Ascending aorta (tissue), 2 donors: Measurements from ENCODE around the gene ALG12. TPM values are rescaled to one million over a fixed set of nuclear protein-coding genes. Genes with fewer than 3 reads are reported as not detected.

ENCODE experiments used
- DNase-seq, 2 donors: peaks; one replicate each; pipeline ENCODE4 v3.0.0-alpha.2; 2019; ENCODE audit warnings: low spot score in 2 of 2
- H3K27ac ChIP-seq, 2 donors: fragments of 200-600 bp; sonication (generic); one replicate each; pipeline ENCODE4 v1.5.1; 2016 to 2017; ENCODE audit warnings: mild to moderate bottlenecking in 1 of 2
- H3K27me3 ChIP-seq: fragments of 200-600 bp; sonication (generic); one replicate; pipeline ENCODE4 v1.5.1; 2017
- H3K36me3 ChIP-seq, 2 donors: fragments of 200-600 bp; sonication (generic); one replicate each; pipeline ENCODE4 v1.5.1; 2016
- H3K4me1 ChIP-seq, 2 donors: fragments of 200-600 bp; sonication (generic); one replicate each; pipeline ENCODE4 v1.5.1; 2016 to 2017; ENCODE audit warnings: mild to moderate bottlenecking in 1 of 2
- H3K4me3 ChIP-seq, 2 donors: fragments of 200-600 bp; sonication (generic); one replicate each; pipeline ENCODE4 v1.5.1; 2016 to 2017; ENCODE audit warnings: mild to moderate bottlenecking in 1 of 2
- H3K9me3 ChIP-seq, 2 donors: fragments of 200-600 bp; sonication (generic); one replicate each; pipeline ENCODE4 v1.5.1; 2016
- CTCF ChIP-seq, 3 experiments: fragments of 200-600 bp in 2 of 3; fragments of 450-650 bp in 1 of 3; sonication (generic) in 2 of 3; IDR thresholded peaks; one replicate each; pipeline ENCODE4 v1.5.1; 2016 to 2019; ENCODE audit warnings: antibody characterized with exemption in 3 of 3, mild to moderate bottlenecking in 1 of 3, moderate library complexity in 1 of 3
- intact Hi-C: fragments of 100-400 bp; cut with DNase I; formaldehyde crosslinking; loops from one replicate; pipeline ENCODE4 v1.15.1; 2023
- total RNA-seq: library from RNA; depleted of rRNA; stranded (reverse); fragments of >200 nt; gene quantifications from one replicate; pipeline ENCODE4 v1.1.0, GENCODE V29; 2016

ALG12 gene
- total RNA-seq, 1 donor from 2014 or later = 6.9 TPM

- peak overlapping the region; percentile 69 to 85 for H3K27ac ChIP-seq
- H3K4me1 ChIP-seq = peaks cover 2 to 38% of the 10 kb centered on the region in 2 donors
- no peaks in the 10 kb centered on the region for H3K9me3 ChIP-seq
- H3K4me3 ChIP-seq = no peak overlapping the region
- peak; percentile 8 to 63 for DNase-seq
- intact Hi-C loops = loop anchor here (10.0 kb wide), 1 partner anchor 539 kb away; the partner anchor contains the start of genes LMF2 and NCAPH2
- H3K27me3 ChIP-seq = no peaks in the 10 kb centered on the region
- no peak for TF ChIP-seq CTCF (IDR thresholded peaks at IDR 0.05)
- peaks cover 18 to 22% of the 10 kb centered on the region in 2 donors for H3K36me3 ChIP-seq
Measured at GRCh38 chr22:49965091-49966040, 47.1 kb upstream of the ALG12 start.

GRCh38 chr22:49964136-49965090 is 46.2 kb upstream of the ALG12 start:
- peak overlapping the region in 1 of 2 donors; percentile 0 for H3K4me3 ChIP-seq
- H3K4me1 ChIP-seq = peaks cover 0 to 40% of the 10 kb centered on the region in 2 donors
- DNase-seq = peak; percentile 8 to 60
- peaks cover 18 to 22% of the 10 kb centered on the region in 2 donors for H3K36me3 ChIP-seq
- H3K27me3 ChIP-seq = no peaks in the 10 kb centered on the region
- TF ChIP-seq CTCF (IDR thresholded peaks at IDR 0.05) = no peak
- intact Hi-C loops = loop anchor here (5.0 to 10.0 kb wide), 2 partner anchors 223 to 540 kb away; partner anchors contain the start of genes LMF2, NCAPH2 and TRABD
- no peaks in the 10 kb centered on the region for H3K9me3 ChIP-seq
- peak overlapping the region in 1 of 2 donors; percentile 96 for H3K27ac ChIP-seq

- no peaks in the 10 kb centered on the region for H3K9me3 ChIP-seq
- H3K27me3 ChIP-seq = no peaks in the 10 kb centered on the region
- H3K36me3 ChIP-seq = peaks cover 18 to 22% of the 10 kb centered on the region in 2 donors
- peak overlapping the region; percentile 88 to 96 for H3K27ac ChIP-seq
- peaks cover 0 to 40% of the 10 kb centered on the region in 2 donors for H3K4me1 ChIP-seq
- no peak for TF ChIP-seq CTCF (IDR thresholded peaks at IDR 0.05)
- intact Hi-C loops = loop anchor here (5.0 to 10.0 kb wide), 2 partner anchors 224 to 541 kb away; partner anchors contain the start of genes LMF2, NCAPH2 and TRABD
- peak overlapping the region; percentile 85 to 89 for H3K4me3 ChIP-seq
- DNase-seq = peak in 1 of 2 donors; percentile 5
Measured at GRCh38 chr22:49963647-49964026, 45.4 kb upstream of the ALG12 start.

GRCh38 chr22:49962751-49963646 is 44.8 kb upstream of the ALG12 start:
- Histone ChIP-seq H3K4me1 (peaks cover 0 to 40% of the 10 kb centered on the region in 2 donors), H3K36me3 (peaks cover 18 to 22% of the 10 kb centered on the region in 2 donors), H3K4me3 (peak overlapping the region; percentile 85 to 89), H3K27me3 (no peaks in the 10 kb centered on the region), H3K9me3 (no peaks in the 10 kb centered on the region), H3K27ac (peak overlapping the region; percentile 88 to 96)
- intact Hi-C loops = loop anchor here (5.0 to 10.0 kb wide), 2 partner anchors 224 to 542 kb away; partner anchors contain the start of genes LMF2, NCAPH2 and TRABD
- DNase-seq = peak; percentile 10 to 69
- no peak for TF ChIP-seq CTCF (IDR thresholded peaks at IDR 0.05)
